ENCODE data around the gene OBI1. TPM values are rescaled to one million over a fixed set of nuclear protein-coding genes. Genes with fewer than 3 reads are reported as not detected.
A peak's percentile ranks its signal among the peaks of the same experiment; 100 is the strongest.

The OBI1 gene, protein sequence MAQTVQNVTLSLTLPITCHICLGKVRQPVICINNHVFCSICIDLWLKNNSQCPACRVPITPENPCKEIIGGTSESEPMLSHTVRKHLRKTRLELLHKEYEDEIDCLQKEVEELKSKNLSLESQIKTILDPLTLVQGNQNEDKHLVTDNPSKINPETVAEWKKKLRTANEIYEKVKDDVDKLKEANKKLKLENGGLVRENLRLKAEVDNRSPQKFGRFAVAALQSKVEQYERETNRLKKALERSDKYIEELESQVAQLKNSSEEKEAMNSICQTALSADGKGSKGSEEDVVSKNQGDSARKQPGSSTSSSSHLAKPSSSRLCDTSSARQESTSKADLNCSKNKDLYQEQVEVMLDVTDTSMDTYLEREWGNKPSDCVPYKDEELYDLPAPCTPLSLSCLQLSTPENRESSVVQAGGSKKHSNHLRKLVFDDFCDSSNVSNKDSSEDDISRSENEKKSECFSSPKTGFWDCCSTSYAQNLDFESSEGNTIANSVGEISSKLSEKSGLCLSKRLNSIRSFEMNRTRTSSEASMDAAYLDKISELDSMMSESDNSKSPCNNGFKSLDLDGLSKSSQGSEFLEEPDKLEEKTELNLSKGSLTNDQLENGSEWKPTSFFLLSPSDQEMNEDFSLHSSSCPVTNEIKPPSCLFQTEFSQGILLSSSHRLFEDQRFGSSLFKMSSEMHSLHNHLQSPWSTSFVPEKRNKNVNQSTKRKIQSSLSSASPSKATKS
- total RNA-seq, result 9.9 TPM
- long read RNA-seq, transcript RNF219-201 (6 exons, 3,529 nt), result major isoform, 27 of 32 reads
- long read RNA-seq, partial matches to known transcripts, result 4 of 32 reads
- long read RNA-seq, other reads (novel, unspliced or antisense), result 1 of 32 reads

DNA sequence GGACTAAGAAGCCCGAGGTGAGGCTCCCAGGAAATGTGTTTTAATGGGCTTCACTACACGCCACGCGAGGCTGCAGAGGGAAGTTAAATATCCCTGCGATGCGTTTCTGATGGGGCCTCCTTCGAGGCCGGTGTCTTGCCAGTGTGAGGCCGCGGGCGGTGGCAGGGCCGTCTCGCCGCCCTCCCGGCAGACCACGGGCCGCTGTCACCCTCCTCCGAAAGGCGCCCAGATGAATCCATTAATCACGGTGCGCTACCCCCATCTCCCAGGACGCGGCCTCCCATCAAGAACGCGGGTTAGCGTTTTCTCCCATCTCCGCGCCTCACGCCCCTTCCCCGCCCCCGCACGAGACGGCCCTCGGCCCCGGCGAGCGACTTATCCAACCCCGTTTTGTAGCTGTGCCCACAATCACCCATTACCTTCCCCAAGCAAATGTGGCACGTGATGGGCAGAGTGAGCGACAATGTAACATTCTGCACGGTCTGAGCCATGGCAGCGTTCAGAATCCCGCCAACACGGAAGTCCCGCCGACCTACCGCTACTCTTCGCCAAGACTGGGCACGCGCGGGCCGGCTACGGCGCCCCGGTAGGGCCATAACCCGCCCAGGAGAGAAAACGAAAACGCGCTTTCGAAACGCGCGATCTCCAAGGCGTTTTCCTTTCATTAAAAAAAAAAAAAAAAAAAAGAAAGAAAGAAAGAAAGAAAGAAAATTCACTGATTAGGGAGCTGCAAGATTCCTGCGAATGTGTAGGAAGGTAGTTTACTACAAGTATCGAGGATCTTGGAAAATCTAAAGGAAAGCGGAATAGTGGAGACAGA lies at the start of gene OBI1:
OBI1 (minus strand) TSS at position 526 of the 820 bp plus-strand sequence; CDS start at position 491, 35 bp downstream.
- peak; percentile 99 for ATAC-seq
- intact Hi-C loops (cut with micrococcal nuclease), result no loop called here
- peak; percentile 95 for DNase-seq

DNA sequence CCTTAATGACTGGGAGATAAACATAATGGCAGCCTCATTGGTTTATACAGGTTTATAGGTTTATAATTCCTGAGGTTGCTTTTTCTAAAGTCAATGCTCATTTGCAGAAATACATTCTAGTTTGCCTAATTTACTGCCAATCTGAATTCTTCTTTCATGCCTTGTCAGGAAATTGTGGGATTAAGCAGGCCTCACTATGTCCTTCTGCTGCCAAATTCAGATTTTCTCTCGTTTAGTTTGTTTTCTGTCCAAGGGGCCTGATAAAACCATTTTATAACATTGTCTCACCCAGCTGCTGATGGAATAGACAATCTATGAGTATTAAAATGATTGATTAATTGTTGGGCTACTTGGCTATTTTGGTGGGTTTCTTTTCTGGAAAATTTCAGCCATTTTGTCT lies 42.4 kb upstream of the OBI1 start:
- intact Hi-C loops (cut with micrococcal nuclease), result no loop called here
- ATAC-seq (no peak), DNase-seq (no peak)

DNA sequence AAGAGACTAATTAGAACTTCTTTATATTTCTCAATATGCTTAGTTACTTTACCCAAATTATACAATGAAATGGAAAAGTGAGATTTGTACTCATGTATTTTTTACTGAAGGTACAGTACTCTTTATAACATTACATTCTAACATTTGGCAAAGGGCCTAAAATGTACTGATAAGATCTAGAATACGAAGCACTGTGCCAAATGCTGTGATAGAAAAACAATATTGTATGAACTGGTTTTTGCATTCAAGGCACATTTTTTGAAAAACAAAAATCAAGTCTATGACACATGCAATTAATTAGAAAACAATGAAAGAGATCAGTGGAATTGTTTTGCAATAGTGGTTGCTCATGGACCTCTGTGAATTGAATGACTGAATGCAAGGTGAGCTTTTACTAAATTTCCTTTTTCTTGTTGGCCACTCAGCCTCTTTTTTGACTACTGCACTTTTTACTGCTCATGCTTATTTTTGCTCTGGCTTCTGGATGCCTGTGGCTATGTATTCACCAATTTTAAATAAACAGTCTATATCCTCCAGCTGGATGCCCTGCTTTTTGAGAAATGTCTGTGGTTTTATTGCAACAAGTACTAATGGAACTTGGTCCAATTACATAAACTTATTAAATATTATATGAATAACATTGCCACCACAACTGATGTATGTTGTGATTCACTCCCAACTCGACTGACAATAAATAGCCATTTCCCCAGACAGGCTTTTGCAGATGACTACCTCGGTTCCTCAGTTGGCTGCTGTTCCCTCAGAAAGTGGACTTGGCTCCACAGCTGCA lies 41.4 kb upstream of the OBI1 start:
- ATAC-seq (no peak), DNase-seq (no peak)
- intact Hi-C loops (cut with micrococcal nuclease), result no loop called here

DNA sequence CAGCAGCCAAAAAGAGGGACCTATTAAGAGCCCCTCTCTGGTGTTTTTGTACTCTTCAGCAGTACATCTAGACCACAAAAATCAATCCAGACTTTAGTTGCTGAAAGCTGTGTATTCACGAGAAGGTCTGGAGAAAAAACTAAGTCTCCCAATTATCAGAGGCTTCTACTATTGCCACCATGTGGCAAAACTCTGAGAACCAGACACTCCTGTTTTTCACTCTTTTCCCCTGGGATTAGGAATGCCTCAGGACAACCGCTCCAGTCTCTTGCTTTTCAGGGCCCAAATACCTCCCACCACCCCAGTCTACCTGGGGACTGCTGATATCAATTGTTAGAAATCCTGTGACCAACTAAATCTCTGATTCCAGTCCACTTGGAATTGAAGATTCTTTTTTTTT lies 30.1 kb upstream of the OBI1 start:
- intact Hi-C loops (cut with micrococcal nuclease), result loop anchor here (5.0 kb wide), 1 partner anchor 372 kb away; no protein-coding TSS in a partner anchor
- ATAC-seq (no peak), DNase-seq (no peak)

DNA sequence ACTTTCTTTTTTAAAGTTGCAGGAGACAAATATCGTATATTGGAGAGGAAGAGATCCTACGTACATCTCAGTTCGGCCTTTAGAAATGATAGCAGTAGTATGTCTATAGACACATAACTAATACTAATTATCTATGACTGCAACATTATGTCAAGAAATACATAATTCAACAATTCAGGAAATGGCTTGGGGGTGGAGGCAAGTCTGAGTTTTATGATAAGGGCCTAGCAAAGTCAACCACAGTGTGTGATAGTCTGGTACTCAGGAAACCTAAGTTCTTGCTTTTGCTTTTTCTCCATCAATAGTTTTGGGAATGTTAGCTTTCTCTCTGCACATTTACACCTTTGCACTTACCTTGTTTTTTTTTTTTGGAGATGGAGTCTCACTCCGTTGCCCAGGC lies 27.5 kb upstream of the OBI1 start:
- ATAC-seq, result no peak
- no peak for DNase-seq
- intact Hi-C loops (cut with micrococcal nuclease), result loop anchor here (5.0 kb wide), 1 partner anchor 369 kb away; no protein-coding TSS in a partner anchor

DNA sequence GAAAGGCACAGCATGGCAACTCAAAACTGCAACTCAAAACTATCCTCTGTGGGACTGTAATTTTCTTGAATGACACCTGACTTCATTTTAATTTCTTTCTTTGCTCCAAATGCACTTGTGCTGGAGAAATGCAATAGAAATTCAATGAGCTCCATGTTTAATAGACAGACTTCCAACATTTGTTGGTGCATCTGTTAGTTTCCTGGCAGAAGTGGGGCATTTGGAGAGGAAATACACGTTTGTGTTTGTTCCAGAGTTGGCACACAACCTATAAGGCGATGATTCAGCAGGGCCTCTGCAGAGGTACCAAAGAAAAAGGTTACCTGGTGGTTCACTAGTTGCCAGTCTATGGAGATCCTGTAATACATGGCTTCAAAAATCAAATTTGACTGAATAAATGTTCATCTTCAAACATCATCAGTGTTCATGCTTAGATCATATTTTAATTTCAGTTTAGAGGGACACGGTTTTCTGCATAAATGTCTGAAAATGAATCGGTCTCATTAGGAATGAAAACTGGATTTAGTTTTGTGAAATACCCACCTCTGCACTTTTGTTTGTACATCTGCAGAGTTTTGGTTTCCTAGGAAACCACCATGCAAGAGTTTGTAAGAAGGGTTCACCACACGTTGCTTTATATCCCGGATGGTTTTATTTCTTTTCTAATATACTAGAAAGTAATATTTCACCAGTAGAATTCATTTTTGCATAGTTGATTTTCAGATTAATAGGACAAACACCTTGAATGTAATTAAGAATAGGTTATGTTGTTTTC lies 21.8 kb upstream of the OBI1 start:
- ATAC-seq, result no peak
- DNase-seq, result no peak
- intact Hi-C loops (cut with micrococcal nuclease), result no loop called here

DNA sequence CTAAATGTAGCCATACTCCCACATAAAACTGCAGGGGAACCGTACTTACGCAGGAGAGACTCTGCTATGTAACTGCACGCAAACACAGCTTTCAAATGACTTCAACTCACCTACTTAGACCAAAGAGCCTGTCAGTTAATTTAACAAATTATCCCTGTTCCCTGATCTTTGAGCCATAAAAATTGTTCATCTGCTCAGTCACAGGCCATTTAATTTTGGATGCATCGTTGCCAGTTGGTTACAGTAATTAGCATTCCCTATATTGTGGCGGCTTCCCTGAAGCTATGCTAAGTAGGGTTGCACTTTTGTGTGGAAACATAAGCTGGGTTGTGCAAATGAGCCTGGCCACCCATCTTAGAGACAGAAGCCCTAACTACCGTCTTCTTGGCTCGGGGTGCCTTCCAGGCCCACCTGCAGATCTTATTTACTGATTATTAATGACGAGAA lies 21.2 kb upstream of the OBI1 start:
- DNase-seq (no peak), ATAC-seq (no peak)
- intact Hi-C loops (cut with micrococcal nuclease), result no loop called here

DNA sequence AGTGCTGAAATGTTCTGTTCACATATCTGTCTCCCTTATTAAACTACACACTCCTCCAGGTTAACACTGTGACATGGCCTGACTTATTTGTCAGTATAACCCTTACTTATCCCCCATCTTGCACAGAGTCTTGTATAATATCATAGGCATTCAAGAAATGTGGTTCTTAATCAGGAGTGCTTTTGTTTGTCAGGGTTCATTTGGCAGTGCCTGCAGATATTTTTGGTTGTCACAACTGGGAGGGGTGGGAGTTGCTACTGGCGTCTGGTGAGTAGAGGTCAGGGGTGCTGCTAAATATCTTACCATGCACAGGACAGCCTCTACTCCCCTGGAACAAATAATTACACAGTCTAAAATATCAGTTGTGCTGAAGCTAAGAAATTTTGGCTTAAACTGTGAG lies 20.4 kb upstream of the OBI1 start:
- intact Hi-C loops (cut with micrococcal nuclease), result no loop called here
- DNase-seq (no peak), ATAC-seq (peak; percentile 99)

DNA sequence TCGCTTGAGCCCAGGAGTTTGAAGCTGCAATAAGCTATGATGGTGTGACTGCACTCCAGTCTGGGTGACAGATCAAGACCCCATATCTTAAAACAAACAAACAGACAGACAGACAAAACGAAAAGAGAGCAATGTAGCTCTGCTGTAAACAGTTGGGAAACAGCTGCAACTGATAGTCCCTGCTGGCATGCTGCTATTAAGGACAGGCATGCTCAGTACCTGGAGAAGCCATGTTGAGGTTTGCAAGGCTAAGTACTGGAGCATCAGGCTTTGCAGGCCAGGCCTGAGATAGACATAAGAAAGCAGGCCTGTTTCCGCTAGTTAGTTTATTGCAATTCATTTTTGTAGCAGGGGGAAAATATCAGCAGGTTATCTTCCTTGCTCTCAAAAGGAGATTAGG lies 16.2 kb upstream of the OBI1 start:
- no peak for DNase-seq
- no peak for ATAC-seq
- intact Hi-C loops (cut with micrococcal nuclease), result no loop called here

DNA sequence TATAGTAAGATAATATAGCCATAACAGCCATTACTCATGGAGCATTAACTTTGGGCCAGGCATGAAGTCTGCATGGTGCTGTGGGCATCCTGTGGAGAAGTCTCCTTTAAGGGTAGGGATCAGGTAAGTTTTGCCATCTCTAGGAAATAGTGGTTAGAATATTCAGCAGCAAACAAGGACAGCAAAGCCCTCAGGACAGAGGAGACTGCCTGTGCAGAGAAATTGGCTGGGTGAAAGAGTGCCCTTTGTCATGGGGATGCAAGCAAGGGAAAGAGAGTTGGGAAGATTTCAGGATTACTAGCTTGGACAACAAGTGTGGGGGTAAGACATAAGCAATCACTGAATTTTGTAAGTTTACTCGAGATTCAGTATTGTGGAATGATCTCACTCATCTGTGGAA lies 15.7 kb upstream of the OBI1 start:
- intact Hi-C loops (cut with micrococcal nuclease), result no loop called here
- ATAC-seq (no peak), DNase-seq (no peak)

DNA sequence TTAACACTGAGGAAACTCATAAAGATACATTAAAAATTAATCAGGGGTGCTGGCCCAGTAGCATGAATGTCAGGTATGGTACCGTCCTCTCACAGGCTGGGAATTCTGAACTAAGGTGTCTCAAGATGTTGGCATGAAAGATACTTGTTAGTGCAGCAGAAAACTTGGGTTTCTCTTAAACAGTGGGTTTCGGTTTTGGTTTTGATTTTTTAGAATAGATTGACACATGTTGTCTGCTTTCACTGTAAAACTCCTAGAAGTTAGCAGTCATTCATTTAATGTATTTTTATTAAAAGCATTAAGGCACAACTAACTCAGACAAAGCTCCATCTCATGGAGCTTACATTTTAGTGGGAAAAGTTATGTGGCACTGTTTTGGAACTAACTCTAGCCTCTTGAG lies 3.5 kb upstream of the OBI1 start:
- DNase-seq (no peak), ATAC-seq (no peak)
- intact Hi-C loops (cut with micrococcal nuclease), result no loop called here

DNA sequence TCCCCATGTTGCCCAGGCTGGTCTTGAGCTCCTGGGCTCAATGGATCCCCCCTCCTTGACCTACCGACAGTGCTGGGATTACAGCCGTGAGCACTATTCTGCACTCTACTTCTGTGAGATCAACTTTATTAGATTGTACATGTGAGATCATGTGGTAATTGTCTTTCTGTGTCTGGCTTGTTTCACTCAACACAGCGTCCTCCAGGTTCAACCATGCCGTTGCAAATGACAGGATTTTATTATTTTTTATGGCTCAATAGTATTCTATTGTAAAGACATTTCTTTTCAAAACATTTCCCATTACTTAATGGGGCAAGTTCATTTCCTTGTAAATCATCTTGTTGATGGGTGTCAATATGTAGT lies 1.5 kb upstream of the OBI1 start:
- ATAC-seq (peak; percentile 8), DNase-seq (no peak)
- intact Hi-C loops (cut with micrococcal nuclease), result no loop called here

DNA sequence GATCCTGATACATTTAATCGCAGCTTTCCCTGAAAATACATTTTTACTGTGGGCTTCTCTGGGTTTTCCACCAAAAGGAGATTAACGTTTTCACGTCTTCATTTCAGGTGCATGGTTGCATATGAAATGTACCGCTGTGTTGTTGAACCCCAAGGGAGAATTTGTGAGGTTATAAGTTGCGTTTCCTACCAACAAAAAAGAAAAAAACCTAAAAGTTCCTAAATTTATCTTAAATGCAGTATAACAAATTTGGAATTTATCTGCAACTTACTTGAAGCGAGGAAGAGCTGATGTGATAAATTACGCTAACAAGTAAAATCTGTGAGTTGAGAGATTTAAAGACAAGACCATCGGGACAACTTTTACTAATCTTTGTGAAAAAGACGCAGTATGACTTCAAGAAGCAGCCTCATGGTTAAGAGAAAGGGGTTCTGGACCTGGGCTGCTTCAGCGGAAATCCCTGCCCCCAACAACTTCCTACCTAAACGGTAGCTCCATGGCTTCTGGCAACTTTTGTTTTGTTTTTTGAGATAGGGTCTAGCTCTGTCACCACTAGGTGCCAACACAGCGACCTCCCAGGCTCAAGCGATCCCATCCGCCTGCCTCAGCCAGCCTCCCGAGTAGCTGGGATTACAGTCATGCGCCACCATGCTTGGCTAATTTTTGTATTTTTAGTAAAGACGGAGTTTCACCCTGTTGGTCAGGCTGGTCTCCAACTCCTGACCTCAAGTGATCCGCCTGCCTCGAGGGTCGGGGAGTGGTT lies 958 bp upstream of the OBI1 start:
- ATAC-seq, result peak; percentile 11

DNA sequence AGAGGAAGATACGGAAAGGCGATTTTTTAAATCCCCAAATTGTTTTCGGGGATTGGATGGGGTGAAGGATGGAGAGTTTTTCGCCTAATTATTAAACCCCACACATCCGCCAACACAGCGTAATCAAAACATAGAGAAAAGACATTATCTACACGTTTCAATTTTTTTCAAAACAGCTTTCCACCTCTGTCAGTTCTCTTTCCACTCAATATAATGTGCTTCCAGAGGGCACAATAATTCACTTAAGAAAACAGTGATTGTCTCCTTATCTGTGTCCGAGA lies 435 bp upstream of the OBI1 start:
- intact Hi-C loops (cut with micrococcal nuclease), result no loop called here
- ATAC-seq (peak; percentile 7), DNase-seq (no peak)

More for the DNA sequence above, 958 bp upstream of the OBI1 start:
- DNase-seq, result peak; percentile 33
- intact Hi-C loops (cut with micrococcal nuclease), result no loop called here

DNA sequence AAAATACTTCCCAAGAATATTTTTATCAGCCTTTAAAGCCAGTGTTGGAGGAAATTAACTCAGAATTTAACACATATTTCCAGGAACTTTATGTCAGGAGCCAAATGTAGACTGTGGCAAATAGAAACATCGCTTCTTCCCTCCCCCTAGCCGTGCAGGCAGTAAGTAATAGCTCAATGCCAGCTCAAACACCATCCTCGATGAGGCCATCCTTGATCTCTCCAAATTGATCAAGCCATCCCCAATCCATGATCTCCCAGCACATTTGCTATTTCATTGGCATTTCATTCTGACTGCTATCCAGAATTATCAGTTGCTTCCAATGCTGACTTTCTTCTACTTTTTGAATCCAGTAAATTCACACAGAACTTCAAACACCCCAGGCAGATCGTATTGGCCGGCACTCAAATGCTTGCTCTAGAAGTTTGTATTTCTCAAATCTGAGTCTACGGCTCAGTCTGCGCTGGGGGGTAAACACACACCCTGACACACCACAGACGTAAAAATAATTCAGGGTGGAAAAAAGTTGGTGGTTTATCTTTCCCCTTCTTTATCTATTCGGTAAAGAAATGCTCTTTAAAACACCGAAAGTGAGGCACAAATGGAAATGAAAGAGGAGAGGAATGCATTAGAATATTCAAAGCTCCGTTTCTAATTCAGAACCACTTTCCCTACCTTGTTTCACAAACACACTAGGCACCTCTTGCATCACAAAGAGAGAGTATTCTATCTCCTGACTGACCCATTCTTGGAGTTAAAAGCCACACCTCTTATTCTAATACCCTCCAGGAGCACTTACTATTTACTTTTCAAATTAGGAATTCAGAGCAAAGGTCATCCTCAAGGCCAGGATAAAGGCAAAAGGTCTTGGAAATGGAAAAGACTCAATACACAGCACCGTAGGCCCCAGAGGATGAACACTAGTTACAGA lies 991 bp downstream of the OBI1 start:
- DNase-seq, result no peak
- intact Hi-C loops (cut with micrococcal nuclease), result no loop called here
- no peak for ATAC-seq

DNA sequence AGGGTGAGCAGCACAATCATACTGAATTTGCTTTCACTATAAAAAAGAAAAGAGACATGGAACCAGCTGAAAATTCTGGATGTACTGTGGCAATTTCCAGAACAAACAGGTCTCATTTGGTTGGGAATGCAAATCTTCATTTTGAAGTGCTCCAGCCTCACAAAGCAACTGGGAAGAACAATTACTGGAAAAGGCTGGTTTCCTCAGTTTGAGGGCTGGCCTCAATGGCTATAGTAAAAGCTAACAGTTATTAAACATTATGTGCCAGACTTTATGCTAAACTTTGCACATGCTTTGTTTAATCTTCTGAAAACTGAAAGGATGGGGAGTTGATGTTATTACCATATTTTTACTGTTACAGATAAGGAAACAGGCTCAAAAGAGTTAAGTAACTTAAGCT lies 3.0 kb downstream of the OBI1 start:
- intact Hi-C loops (cut with micrococcal nuclease), result no loop called here
- DNase-seq, result no peak
- no peak for ATAC-seq

DNA sequence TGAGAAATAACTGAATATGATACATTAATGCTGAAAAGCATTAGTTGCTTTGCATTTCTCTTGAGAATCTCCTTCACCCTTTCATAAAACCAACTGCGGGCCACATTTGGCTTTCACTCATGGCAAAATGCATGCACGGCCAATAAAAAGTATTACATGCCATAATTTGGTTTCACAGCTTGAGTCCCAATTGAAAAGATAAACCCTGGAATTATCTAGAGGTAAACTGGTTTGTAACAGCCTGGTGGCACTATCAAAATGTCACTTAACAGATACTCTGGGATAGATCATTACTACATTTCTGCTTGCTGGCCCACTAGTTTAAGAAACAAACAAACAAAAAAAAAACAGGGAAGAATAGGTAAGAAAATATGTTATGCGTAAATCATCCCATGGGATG lies 3.9 kb downstream of the OBI1 start:
- DNase-seq (no peak), ATAC-seq (no peak)
- intact Hi-C loops (cut with micrococcal nuclease), result no loop called here

All from left ventricle myocardium superior (tissue), 1 donor.